HL-60/S4 (cell line): ENCODE measurements around the gene CTNNA3.

Source experiments
- in situ Hi-C: fragments of 300-500 bp; cut with MboI; formaldehyde crosslinking; loops from 2 replicates; pipeline ENCODE4 v1.14.3; 2022; ENCODE audit warnings: low sequenced_read_pairs

The CTNNA3 gene

GRCh38 chr10:65911151-65911835 lies 1784.7 kb downstream of the CTNNA3 start:
- in situ Hi-C loops = no loop called here

GRCh38 chr10:65910209-65910608 lies 1785.8 kb downstream of the CTNNA3 start:
- in situ Hi-C loops = no loop called here

GRCh38 chr10:65907199-65907712 lies 1788.7 kb downstream of the CTNNA3 start:
- in situ Hi-C loops = no loop called here

GRCh38 chr10:65903620-65904019 lies 1792.4 kb downstream of the CTNNA3 start:
- in situ Hi-C loops = no loop called here

GRCh38 chr10:65900271-65900670 lies 1795.7 kb downstream of the CTNNA3 start:
- in situ Hi-C loops = no loop called here

GRCh38 chr10:65898055-65898454 lies 1797.9 kb downstream of the CTNNA3 start:
- in situ Hi-C loops = no loop called here

GRCh38 chr10:65894961-65895360 lies 1801.0 kb downstream of the CTNNA3 start:
- in situ Hi-C loops = no loop called here

GRCh38 chr10:65894379-65894778 lies 1801.6 kb downstream of the CTNNA3 start:
- in situ Hi-C loops = no loop called here

- in situ Hi-C loops = no loop called here
Measured at GRCh38 chr10:65893676-65894075, 1802.3 kb downstream of the CTNNA3 start.

GRCh38 chr10:65892284-65892683 lies 1803.7 kb downstream of the CTNNA3 start:
- in situ Hi-C loops = no loop called here

- in situ Hi-C loops = no loop called here
Measured at GRCh38 chr10:65891073-65891981, 1804.7 kb downstream of the CTNNA3 start.

GRCh38 chr10:65864529-65864928 lies 1831.5 kb downstream of the CTNNA3 start:
- in situ Hi-C loops = no loop called here

- in situ Hi-C loops = no loop called here
Measured at GRCh38 chr10:65864036-65864435, 1832.0 kb downstream of the CTNNA3 start.
